Calu3 (cell line): Measurements from ENCODE around the gene MRPL4. TPM values are rescaled to one million over a fixed set of nuclear protein-coding genes. Genes with fewer than 3 reads are reported as not detected.

Experiments
- BruUV-seq: library from RNA; stranded (reverse); fragments of 400-500 nt; replicated peaks from 2 replicates; lab custom pipeline; 2021; lab: Mats Ljungman, UMichigan
- CTCF ChIA-PET: fragments of 300-600 bp; sonication (Branson Sonifier 250); formaldehyde crosslinking; loops from one replicate; lab custom pipeline; 2022; ENCODE audit warnings: antibody characterized with exemption; lab: Charles Lee
- DNase-seq: peaks from one replicate; pipeline ENCODE4 v3.0.0; 2022
- H3K27ac Mint-ChIP-seq: one replicate; pipeline ENCODE4 v1.8.0; 2022; ENCODE audit warnings: mixed read lengths; ENCODE audit not compliant: unreplicated experiment
- H3K27me3 Mint-ChIP-seq: one replicate; pipeline ENCODE4 v1.8.0; 2022; ENCODE audit warnings: mixed read lengths; ENCODE audit not compliant: unreplicated experiment
- H3K36me3 Mint-ChIP-seq: one replicate; pipeline ENCODE4 v1.8.0; 2022; ENCODE audit warnings: mild to moderate bottlenecking, moderate library complexity, mixed read lengths; ENCODE audit not compliant: insufficient read depth, unreplicated experiment
- H3K4me1 Mint-ChIP-seq: one replicate; pipeline ENCODE4 v1.8.0; 2022; ENCODE audit warnings: mild to moderate bottlenecking, low read depth, mixed read lengths; ENCODE audit not compliant: unreplicated experiment
- H3K4me3 Mint-ChIP-seq: one replicate; pipeline ENCODE4 v1.8.0; 2022; ENCODE audit warnings: mild to moderate bottlenecking, low read depth, moderate library complexity, mixed read lengths; ENCODE audit not compliant: unreplicated experiment
- H3K9me3 Mint-ChIP-seq: one replicate; pipeline ENCODE4 v1.8.0; 2022; ENCODE audit warnings: low read depth, mixed read lengths; ENCODE audit not compliant: unreplicated experiment
- intact Hi-C: fragments of 100-400 bp; cut with micrococcal nuclease; formaldehyde crosslinking; loops from one replicate; pipeline ENCODE4 v1.10.0; 2022; ENCODE audit not compliant: unreplicated experiment
- total RNA-seq: library from RNA; stranded (reverse); gene quantifications from 2 replicates; pipeline ENCODE4 v1.2.3, GENCODE V29; 2022
- TF ChIP-seq, protein P1 (sequence below): fragments of 200-600 bp; IDR thresholded peaks from one replicate; pipeline ENCODE4 v1.8.0; 2022; ENCODE audit warnings: antibody characterized with exemption; ENCODE audit not compliant: unreplicated experiment

The MRPL4 gene
- total RNA-seq, 1 experiment from 2014 or later, result 60.4 TPM

DNA sequence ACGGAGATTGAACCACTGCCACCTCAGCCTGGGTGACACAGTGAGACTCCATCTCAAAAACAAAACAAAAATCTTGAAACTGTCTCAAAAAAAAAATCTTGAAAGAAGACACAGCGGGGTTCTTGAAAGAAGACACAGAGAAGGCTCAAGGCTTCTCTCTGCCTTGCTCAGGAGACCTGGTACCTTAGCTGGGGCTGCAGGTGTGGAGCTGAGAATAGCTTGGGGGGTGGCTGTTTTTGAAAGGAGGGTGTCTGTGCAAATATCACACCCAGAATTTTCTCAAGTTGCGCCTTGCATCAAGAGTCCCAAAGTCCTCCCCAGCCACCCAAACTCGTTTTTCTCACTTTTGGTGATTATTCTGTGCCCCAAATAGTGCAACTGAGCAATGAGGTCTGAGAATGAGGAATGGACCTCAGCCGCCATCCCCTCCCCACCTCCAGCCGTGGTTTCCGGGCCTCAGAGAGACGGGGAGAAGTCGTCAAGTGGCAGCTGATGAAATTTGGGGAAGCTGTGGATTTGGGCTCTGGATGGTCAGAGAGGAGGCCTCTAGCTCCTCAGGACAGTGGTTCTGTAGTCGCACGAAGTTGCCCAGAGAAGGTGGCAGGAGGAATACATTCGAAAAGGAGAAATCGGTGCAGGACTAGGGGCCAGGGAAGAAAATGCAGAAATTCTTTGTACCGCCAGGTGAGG, 29.7 kb upstream of the MRPL4 start:
- H3K9me3 Mint-ChIP-seq, result no peaks in the 10 kb centered on the region

DNA sequence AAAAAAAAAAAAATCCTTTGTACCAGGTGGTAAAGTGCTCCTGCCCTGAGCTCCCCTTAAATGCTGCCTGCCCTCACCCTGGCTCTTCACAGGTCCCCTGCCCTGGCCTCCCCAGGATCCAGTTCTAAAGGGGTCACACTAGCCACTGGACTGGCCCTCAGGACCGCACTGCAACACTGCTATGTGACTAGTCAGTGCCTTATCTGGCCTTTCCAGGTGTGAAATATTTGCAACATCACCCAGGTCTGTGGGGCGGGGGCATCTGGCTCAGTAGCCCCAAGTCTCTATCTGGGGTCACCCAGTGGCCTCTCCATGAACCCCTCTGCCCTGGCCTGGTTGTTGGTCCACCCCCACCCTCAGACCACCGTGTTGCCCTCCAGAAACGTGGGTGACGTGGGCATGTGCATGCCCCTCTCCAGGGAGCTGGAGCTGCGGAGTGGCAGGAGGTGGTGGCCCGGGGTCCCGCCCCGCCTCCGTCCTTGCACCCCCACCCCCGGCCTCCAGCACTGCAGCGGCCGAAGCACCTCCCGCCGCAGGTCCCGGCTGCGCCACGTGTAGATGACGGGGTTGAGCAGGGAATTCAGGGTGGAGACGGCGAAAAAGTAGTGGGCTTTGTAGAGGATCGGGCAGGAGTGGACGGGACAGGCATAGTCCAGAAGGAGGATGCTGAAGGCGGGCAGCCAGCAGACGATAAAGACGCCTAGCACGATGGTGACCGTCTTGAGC, 28.4 kb upstream of the MRPL4 start:
- TF ChIP-seq, protein P1, sequence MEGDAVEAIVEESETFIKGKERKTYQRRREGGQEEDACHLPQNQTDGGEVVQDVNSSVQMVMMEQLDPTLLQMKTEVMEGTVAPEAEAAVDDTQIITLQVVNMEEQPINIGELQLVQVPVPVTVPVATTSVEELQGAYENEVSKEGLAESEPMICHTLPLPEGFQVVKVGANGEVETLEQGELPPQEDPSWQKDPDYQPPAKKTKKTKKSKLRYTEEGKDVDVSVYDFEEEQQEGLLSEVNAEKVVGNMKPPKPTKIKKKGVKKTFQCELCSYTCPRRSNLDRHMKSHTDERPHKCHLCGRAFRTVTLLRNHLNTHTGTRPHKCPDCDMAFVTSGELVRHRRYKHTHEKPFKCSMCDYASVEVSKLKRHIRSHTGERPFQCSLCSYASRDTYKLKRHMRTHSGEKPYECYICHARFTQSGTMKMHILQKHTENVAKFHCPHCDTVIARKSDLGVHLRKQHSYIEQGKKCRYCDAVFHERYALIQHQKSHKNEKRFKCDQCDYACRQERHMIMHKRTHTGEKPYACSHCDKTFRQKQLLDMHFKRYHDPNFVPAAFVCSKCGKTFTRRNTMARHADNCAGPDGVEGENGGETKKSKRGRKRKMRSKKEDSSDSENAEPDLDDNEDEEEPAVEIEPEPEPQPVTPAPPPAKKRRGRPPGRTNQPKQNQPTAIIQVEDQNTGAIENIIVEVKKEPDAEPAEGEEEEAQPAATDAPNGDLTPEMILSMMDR, result no peak
- no peaks in the 10 kb centered on the region for H3K4me1 Mint-ChIP-seq
- intact Hi-C loops, result no loop called here
- no peaks in the 10 kb centered on the region for H3K27me3 Mint-ChIP-seq
- H3K4me3 Mint-ChIP-seq, result no peak overlapping the region
- H3K9me3 Mint-ChIP-seq, result no peaks in the 10 kb centered on the region
- CTCF ChIA-PET, result no interaction called here
- no TSS peak for BruUV-seq
- H3K36me3 Mint-ChIP-seq, result no peaks in the 10 kb centered on the region
- no peak overlapping the region for H3K27ac Mint-ChIP-seq
- no peak for DNase-seq

More for the DNA sequence above, 29.7 kb upstream of the MRPL4 start:
- CTCF ChIA-PET, result no interaction called here
- intact Hi-C loops, result no loop called here
- Mint-ChIP-seq H3K27me3 (no peaks in the 10 kb centered on the region), H3K36me3 (no peaks in the 10 kb centered on the region), H3K4me3 (no peak overlapping the region), H3K4me1 (no peaks in the 10 kb centered on the region), H3K27ac (no peak overlapping the region)
- TF ChIP-seq, protein P1, result no peak
- DNase-seq, result no peak
- no TSS peak for BruUV-seq

DNA sequence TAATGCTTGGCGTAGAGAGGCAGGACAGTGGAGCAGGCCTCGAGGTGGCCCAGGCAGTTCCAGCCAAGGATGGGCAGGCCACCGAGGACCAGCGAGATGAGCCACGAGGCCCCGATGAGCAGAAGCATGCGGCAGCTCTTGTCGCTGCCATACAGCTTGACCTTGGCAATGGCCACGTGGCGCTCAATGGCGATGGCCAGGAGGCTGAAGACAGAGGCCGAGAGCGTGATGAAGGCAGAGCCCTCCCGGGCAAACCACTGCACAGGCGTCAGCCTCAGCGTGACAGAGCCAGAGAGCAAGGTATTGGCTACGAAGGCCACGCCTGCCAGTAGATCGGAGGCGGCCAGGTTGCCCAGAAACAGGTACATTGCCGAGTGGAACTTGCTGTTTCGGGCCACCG, 27.7 kb upstream of the MRPL4 start:
- Mint-ChIP-seq H3K9me3 (no peaks in the 10 kb centered on the region), H3K4me3 (no peak overlapping the region), H3K27ac (no peak overlapping the region), H3K4me1 (no peaks in the 10 kb centered on the region), H3K27me3 (no peaks in the 10 kb centered on the region), H3K36me3 (no peaks in the 10 kb centered on the region)
- no peak for DNase-seq
- no TSS peak for BruUV-seq
- intact Hi-C loops, result no loop called here
- CTCF ChIA-PET, result no interaction called here
- TF ChIP-seq, protein P1, result no peak

DNA sequence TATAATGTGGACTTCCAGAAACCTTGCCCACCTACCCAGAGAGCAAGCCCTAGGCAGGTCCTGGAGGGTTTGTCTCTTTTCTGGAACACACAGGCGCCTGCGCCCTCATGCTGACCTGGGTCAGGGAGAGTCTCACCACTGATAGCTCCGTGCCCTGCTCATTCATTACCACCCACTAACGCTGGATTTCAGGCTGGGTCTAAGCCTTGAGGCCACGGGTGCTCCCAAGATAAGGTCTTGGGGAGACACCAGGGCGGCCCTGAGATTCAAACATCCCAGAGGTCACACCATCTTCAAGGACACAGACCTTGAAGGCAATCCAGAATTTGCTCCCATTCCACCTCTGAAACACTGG, 26.0 kb upstream of the MRPL4 start:
- no peaks in the 10 kb centered on the region for H3K27me3 Mint-ChIP-seq
- BruUV-seq, result no TSS peak
- H3K4me3 Mint-ChIP-seq, result no peak overlapping the region
- intact Hi-C loops, result no loop called here
- no peaks in the 10 kb centered on the region for H3K4me1 Mint-ChIP-seq
- H3K27ac Mint-ChIP-seq, result no peak overlapping the region
- DNase-seq, result no peak
- H3K36me3 Mint-ChIP-seq, result peaks cover 15% of the 10 kb centered on the region
- CTCF ChIA-PET, result no interaction called here
- TF ChIP-seq, protein P1, result no peak
- H3K9me3 Mint-ChIP-seq, result no peaks in the 10 kb centered on the region
